ENCODE data around the gene UBR4.

The UBR4 gene

GRCh38 chr1:19193004-19193403 is 17.1 kb downstream of the UBR4 start:
- DNase-seq (ENCODE audit: low read depth) = no peak
- TF ChIP-seq CTCF (IDR thresholded peaks at IDR 0.05; ENCODE audit: low read depth, low read length) (no peak), POLR2A (IDR thresholded peaks at IDR 0.05; ENCODE audit: extremely low read depth, insufficient read length) (no peak), MAX (IDR thresholded peaks at IDR 0.05; ENCODE audit: low read depth, low read length) (no peak), MYC (IDR thresholded peaks at IDR 0.05; ENCODE audit: low read depth, low read length) (no peak)
- no peak overlapping the region for H3K4me3 ChIP-seq (ENCODE audit: low read depth, low read length)

- no peak overlapping the region for H3K4me3 ChIP-seq (ENCODE audit: low read depth, low read length)
- TF ChIP-seq POLR2A (IDR thresholded peaks at IDR 0.05; ENCODE audit: extremely low read depth, insufficient read length) (no peak), CTCF (IDR thresholded peaks at IDR 0.05; ENCODE audit: low read depth, low read length) (no peak), MYC (IDR thresholded peaks at IDR 0.05; ENCODE audit: low read depth, low read length) (no peak), MAX (IDR thresholded peaks at IDR 0.05; ENCODE audit: low read depth, low read length) (no peak)
- DNase-seq (ENCODE audit: low read depth) = no peak
These were observed 18.3 kb downstream of the UBR4 start for GRCh38 chr1:19191811-19192210.

GRCh38 chr1:19190468-19190867 is 19.6 kb downstream of the UBR4 start:
- no peak for DNase-seq (ENCODE audit: low read depth)
- no peak overlapping the region for H3K4me3 ChIP-seq (ENCODE audit: low read depth, low read length)
- TF ChIP-seq MYC (IDR thresholded peaks at IDR 0.05; ENCODE audit: low read depth, low read length) (no peak), CTCF (IDR thresholded peaks at IDR 0.05; ENCODE audit: low read depth, low read length) (no peak), MAX (IDR thresholded peaks at IDR 0.05; ENCODE audit: low read depth, low read length) (no peak), POLR2A (IDR thresholded peaks at IDR 0.05; ENCODE audit: extremely low read depth, insufficient read length) (no peak)

- DNase-seq (ENCODE audit: low read depth) = no peak
- H3K4me3 ChIP-seq (ENCODE audit: low read depth, low read length) = no peak overlapping the region
- TF ChIP-seq MYC (IDR thresholded peaks at IDR 0.05; ENCODE audit: low read depth, low read length) = no peak
- no peak for TF ChIP-seq POLR2A (IDR thresholded peaks at IDR 0.05; ENCODE audit: extremely low read depth, insufficient read length)
- TF ChIP-seq CTCF (IDR thresholded peaks at IDR 0.05; ENCODE audit: low read depth, low read length) = no peak
- no peak for TF ChIP-seq MAX (IDR thresholded peaks at IDR 0.05; ENCODE audit: low read depth, low read length)
These were observed 20.8 kb downstream of the UBR4 start for GRCh38 chr1:19189270-19189669.

GRCh38 chr1:19187852-19188251 is 22.2 kb downstream of the UBR4 start:
- DNase-seq (ENCODE audit: low read depth) = no peak

More at GRCh38 chr1:19187852-19188251, 22.2 kb downstream of the UBR4 start:
- no peak overlapping the region for H3K4me3 ChIP-seq (ENCODE audit: low read depth, low read length)
- no peak for TF ChIP-seq MYC (IDR thresholded peaks at IDR 0.05; ENCODE audit: low read depth, low read length)
- no peak for TF ChIP-seq CTCF (IDR thresholded peaks at IDR 0.05; ENCODE audit: low read depth, low read length)
- no peak for TF ChIP-seq MAX (IDR thresholded peaks at IDR 0.05; ENCODE audit: low read depth, low read length)
- TF ChIP-seq POLR2A (IDR thresholded peaks at IDR 0.05; ENCODE audit: extremely low read depth, insufficient read length) = no peak
